Stromal cell of bone marrow (primary cell): ENCODE results near the gene CXCL3.
"Not testable (repeated sequence)": the region's sequence is repeated elsewhere in the genome, so short reads cannot be mapped to it uniquely, and the experiment has no call there.

ENCODE experiments used
- DNase-seq: peaks from one replicate; pipeline ENCODE4 v3.0.0-alpha.2; 2012; ENCODE audit warnings: low read depth

The CXCL3 gene

GRCh38 chr4:74038425-74039314 is at the start of gene CXCL3:
TSS of gene CXCL3 (minus strand) at chr4:74038689. CDS start at chr4:74038611, 78 bp downstream.
- DNase-seq = peak; percentile 40

DNA sequence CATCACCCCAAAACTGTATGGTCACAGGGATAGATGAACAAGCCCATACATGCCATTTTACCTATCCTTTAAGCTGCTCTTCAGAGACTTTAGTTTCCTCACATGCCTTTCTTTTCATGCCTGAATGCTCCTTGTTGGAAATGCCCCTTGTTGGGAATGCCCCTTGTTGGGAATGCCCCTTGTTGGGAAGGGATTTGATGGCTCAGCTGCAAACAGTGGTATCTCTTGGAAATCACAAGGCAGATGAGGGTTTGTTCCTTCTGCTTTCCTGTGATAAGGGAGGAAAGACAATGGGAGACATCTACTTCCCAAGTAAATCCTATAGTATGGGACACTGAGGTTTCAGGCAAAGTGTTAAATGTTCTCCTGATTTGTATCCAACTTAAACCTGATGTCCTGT is 49.0 kb upstream of the CXCL3 start:
- DNase-seq = no peak

- no peak for DNase-seq
Observed at GRCh38 chr4:74085669-74086068, 47.2 kb upstream of the CXCL3 start.

DNA sequence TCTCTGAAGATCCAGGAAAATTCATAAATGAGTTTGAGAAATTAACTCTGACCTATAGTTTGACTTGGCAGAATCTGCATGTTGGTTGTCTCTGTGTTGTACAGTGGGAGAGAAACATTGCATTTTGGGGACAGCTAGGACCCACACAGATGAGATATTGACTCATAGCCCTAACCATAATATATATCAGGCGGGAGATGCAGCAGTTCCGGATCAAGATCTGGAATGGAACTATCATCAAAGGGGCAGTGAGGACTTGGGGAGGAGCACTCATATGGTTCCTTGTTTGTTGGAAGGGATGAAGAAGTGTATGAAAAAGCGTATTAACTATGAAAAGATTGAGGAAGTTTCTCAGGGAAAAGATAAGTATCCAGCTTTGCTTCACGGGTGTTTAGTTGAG is 46.5 kb upstream of the CXCL3 start:
- DNase-seq = no peak

DNA sequence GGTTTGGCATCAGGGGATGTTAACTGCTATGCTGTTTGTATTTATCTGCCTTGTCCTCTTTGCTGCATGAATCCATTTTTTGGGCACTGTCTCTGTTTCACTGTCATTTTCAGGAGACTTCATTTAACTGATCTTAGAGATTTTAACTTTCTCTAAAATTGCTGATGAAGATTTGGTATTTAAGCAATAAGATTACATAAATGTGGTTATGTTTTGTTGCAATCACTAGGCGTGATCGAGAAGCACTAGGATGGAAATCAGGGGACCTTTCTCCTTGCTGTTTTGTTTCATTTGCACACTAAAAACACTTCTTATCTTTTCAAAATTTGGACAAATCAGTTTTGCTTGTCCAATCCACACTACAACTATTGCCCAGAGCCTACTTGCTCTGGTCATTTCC is 45.1 kb upstream of the CXCL3 start:
- no peak for DNase-seq

GRCh38 chr4:74081035-74081434 is 42.5 kb upstream of the CXCL3 start:
- DNase-seq = no peak

DNA sequence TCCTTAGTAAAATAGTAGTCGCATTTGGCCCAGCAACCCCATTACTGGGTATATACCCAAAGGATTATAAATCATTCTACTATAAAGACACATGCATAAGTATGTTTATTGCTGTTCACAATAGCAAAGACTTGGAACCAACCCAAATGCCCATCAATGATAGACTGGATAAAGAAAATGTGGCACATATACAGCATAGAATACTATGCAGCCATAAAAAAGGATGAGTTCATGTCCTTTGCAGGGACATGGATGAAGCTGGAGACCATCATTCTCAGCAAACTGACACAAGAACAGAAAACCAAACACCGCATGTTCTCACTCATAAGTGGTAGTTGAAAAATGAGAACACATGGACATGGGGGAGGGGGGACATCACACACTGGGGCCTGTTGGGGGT is 41.9 kb upstream of the CXCL3 start:
- DNase-seq = not testable (repeated sequence)

DNA sequence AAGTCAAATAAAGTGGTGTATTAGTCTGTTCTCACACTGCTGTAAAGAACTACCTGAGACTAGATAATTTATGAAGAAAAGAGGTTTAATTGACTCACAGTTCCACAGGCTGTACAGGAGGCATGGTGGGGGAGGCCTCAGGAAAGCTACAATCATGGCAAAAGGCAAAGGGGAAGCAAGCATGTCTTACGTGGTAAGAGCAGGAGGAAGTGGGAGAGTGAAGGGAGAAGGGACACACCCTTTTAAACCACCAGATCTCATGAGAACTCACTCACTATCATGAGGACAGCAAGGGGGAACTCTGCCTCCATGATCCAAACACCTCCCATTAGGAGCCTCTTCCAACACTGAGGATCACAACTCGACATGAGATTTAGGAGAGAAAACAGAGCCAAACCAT is 40.5 kb upstream of the CXCL3 start:
- DNase-seq = not testable (repeated sequence)

- DNase-seq = no peak
Observed at GRCh38 chr4:74073358-74073757, 34.9 kb upstream of the CXCL3 start.

DNA sequence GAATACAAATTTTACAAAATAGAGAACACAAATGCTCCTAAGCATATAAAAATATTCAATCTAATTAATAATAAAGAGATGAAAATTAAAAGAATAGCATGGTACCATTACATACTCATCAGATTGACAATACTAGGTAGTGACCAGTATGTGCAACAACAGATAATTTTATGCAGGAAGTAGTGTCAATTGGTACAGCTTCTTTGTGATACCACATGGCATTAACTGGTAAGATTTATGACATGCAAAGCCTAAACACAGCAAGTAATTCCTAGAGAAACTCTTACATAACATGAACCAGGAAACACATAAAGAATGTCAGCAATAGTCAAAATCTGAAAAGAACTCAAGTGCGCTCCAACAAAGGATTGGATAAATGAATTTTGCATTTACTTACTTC is 34.2 kb upstream of the CXCL3 start:
- DNase-seq = no peak

DNA sequence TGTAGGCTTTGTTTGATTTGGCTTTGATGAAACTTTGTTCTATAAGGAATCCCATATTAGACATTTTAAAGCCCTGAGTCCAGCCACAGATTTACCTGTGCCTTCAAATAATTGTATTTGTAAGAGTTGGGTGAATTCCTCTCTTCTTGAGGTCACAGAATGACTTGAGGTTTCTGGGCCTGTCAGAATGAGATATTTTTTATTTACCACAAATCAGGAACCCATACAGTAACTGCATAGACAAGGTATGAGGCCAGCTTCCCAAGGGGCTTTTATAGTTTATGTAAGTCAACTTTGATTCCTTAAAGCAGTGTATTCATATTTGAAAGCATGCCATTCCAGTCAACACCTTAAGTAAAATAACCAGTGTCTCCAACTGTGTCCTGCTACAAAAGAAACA is 29.1 kb upstream of the CXCL3 start:
- no peak for DNase-seq

DNA sequence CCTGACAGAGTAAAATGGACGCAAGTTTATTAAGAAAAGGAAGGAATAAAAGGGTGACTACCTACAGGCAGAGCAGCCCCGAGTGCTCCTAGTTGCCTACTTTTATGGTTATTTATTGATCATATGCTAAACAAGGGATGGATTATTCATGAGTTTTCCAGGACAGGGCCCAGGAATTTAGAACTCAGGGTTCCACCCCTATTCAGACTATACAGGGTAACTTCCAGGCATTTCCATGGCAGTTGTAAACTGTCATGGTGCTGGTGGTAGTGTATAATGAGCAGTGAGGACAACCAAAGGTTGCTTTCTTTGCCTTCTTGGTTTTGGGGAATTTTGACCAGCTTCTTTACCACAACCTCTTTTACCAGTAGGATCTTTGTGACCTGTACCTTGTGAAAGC is 27.7 kb upstream of the CXCL3 start:
- DNase-seq = no peak

GRCh38 chr4:74065115-74065642 is 26.7 kb upstream of the CXCL3 start:
- no peak for DNase-seq

- DNase-seq = no peak
Observed at GRCh38 chr4:74063859-74064258, 25.4 kb upstream of the CXCL3 start.

DNA sequence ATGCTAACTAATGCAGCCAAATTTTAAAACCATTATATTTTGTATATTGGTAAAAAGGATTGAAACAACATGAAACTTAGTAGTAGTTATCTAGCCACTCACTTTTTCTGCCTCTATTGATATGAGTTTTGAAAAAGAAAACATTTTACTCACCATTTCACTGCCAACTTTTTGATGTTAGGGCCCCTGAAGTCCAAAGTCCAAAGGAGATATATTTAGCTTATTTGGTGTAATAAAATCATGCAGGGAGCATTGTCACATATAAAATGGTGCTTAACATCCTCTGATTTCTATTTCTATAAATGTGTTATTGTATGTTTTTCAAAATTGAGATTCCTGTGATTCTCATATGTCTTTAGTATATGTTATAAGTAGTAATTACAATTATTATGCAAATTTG is 24.5 kb upstream of the CXCL3 start:
- DNase-seq = no peak

GRCh38 chr4:74061430-74061829 is 22.9 kb upstream of the CXCL3 start:
- DNase-seq = no peak

DNA sequence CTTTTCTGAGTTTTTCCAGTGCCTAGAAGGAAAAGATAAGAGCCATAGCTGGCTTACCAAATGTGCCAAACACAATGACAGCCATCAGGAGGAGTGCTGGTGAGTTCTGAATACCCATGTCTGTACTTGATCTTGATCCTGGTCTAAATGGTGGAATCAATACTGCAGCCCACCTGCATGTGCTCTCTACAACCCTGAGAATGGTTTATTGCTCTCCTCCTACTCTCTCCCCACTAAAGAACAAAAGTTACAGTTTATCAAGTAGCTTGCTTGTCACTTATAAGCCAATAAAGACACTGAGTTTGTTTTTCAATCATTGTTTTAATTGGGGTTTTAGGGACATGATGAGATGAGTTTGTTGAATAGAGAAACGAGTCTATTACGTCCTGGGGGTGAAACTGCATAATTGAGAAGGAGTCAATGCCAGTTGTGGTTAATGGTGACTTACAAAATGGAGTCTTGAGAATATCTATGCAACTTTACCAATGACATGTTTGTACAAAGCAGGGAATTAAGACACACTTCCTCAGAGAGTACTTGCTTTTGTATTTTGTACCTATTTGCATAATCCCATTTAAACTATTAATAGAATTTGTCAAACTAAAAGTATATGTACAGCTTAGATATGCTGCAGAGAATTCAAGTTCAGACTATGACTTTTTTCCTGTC is 20.8 kb upstream of the CXCL3 start:
- DNase-seq = no peak

GRCh38 chr4:74058048-74058651 is 19.7 kb upstream of the CXCL3 start:
- DNase-seq = no peak

- DNase-seq = no peak
Observed at GRCh38 chr4:74057588-74057987, 19.1 kb upstream of the CXCL3 start.

- peak; percentile 73 for DNase-seq
Observed at GRCh38 chr4:74056858-74057562, 18.5 kb upstream of the CXCL3 start.

GRCh38 chr4:74056114-74056857 is 17.8 kb upstream of the CXCL3 start:
- DNase-seq = no peak
